H1 (cell line): Measurements from ENCODE around the gene DRC7. TPM values are rescaled to one million over a fixed set of nuclear protein-coding genes. Genes with fewer than 3 reads are reported as not detected.

Experiments
- CTCF ChIA-PET: fragments of 300-600 bp; sonication (Branson Sonifier 250); formaldehyde crosslinking; loops from one replicate; lab custom pipeline; 2021; ENCODE audit not compliant: partially characterized antibody; lab: Charles Lee
- POLR2A ChIA-PET: fragments of 300-600 bp; sonication (Branson Sonifier 250); formaldehyde crosslinking; loops from one replicate; lab custom pipeline; 2021; ENCODE audit warnings: inconsistent platforms; ENCODE audit not compliant: partially characterized antibody; lab: Charles Lee
- DNase-seq, 2 experiments: peaks; one replicate each; pipeline versions ENCODE4 v3.0.0 to v3.0.0-alpha.2; 2010 to 2022; ENCODE audit warnings: low spot score in 2 of 2, low read depth in 1 of 2, mixed read lengths in 1 of 2
- FAIRE-seq: peaks from 2 replicates; lab custom pipeline; 2011; peaks lifted over from hg19 to GRCh38; lab: Jason Lieb, UNC
- H2AFZ ChIP-seq: 2 replicates; pipeline ENCODE4 v1.8.1; 2012; ENCODE audit warnings: low read length, inconsistent platforms
- H2AK5ac ChIP-seq: 2 replicates; pipeline ENCODE4 v1.6.1; 2013; ENCODE audit warnings: low read depth, low read length
- H2BK120ac ChIP-seq: replicated peaks from 2 replicates; pipeline ENCODE3; 2013; ENCODE audit warnings: low read depth, low read length, inconsistent platforms
- H2BK12ac ChIP-seq: 2 replicates; pipeline ENCODE4 v1.6.1; 2013; ENCODE audit warnings: low read depth, low read length
- H2BK15ac ChIP-seq: 2 replicates; pipeline ENCODE4 v1.6.1; 2013; ENCODE audit warnings: low read length
- H2BK20ac ChIP-seq: 2 replicates; pipeline ENCODE4 v1.6.1; 2013; ENCODE audit warnings: low read length
- H2BK5ac ChIP-seq: 2 replicates; pipeline ENCODE4 v1.6.1; 2013; ENCODE audit warnings: low read depth, low read length
- H3K14ac ChIP-seq: 2 replicates; pipeline ENCODE4 v1.6.1; 2013; ENCODE audit warnings: inconsistent platforms; ENCODE audit not compliant: insufficient read length
- H3K18ac ChIP-seq: 2 replicates; pipeline ENCODE4 v1.6.1; 2013; ENCODE audit warnings: low read length; ENCODE audit errors: extremely low read depth
- H3K23ac ChIP-seq: 2 replicates; pipeline ENCODE4 v1.6.1; 2013; ENCODE audit warnings: inconsistent platforms; ENCODE audit not compliant: insufficient read length
- H3K23me2 ChIP-seq: 2 replicates; pipeline ENCODE4 v1.6.1; 2013; ENCODE audit warnings: low read depth, low read length
- H3K27ac ChIP-seq: 2 replicates; pipeline ENCODE4 v1.6.1; 2011; ENCODE audit warnings: low read depth, low read length, inconsistent platforms
- H3K27me3 ChIP-seq, 4 experiments: replicated peaks in 1 of 4; 1 replicate in 1 of 4; 2 replicates in 3 of 4; pipeline versions ENCODE4 v1.6.1 to v1.8.1; 2011 to 2013; ENCODE audit warnings: low read length in 3 of 4, mild to moderate bottlenecking in 3 of 4, inconsistent platforms in 2 of 4, mixed read lengths in 2 of 4, moderate library complexity in 1 of 4; ENCODE audit not compliant: control insufficient read depth in 3 of 4, insufficient read depth in 3 of 4; ENCODE audit errors: extremely low read depth in 1 of 4
- H3K36me3 ChIP-seq, 4 experiments: 2 replicates each; pipeline versions ENCODE4 v1.6.1 to v1.8.1; 2011 to 2013; ENCODE audit warnings: mild to moderate bottlenecking in 4 of 4, low read length in 3 of 4, moderate library complexity in 2 of 4, control low read depth in 1 of 4, inconsistent platforms in 1 of 4; ENCODE audit not compliant: insufficient read depth in 4 of 4, control insufficient read depth in 2 of 4
- H3K4ac ChIP-seq: replicated peaks from 2 replicates; pipeline ENCODE3; 2013; ENCODE audit warnings: low read length, low read depth, mixed read lengths, inconsistent platforms; ENCODE audit not compliant: insufficient read length
- H3K4me1 ChIP-seq, 4 experiments: replicated peaks in 1 of 4; 1 replicate in 1 of 4; 2 replicates in 3 of 4; pipeline versions ENCODE4 v1.6.1 to v1.8.1; 2011 to 2013; ENCODE audit warnings: low read length in 3 of 4, inconsistent platforms in 2 of 4, mixed read lengths in 1 of 4; ENCODE audit not compliant: insufficient read depth in 4 of 4, control insufficient read depth in 3 of 4
- H3K4me2 ChIP-seq, 2 experiments: 2 replicates each; pipeline versions ENCODE4 v1.6.1 to v1.8.1; 2011 to 2013; ENCODE audit warnings: low read depth in 2 of 2, low read length in 2 of 2, control low read depth in 1 of 2, inconsistent platforms in 1 of 2, mild to moderate bottlenecking in 1 of 2; ENCODE audit not compliant: insufficient read depth in 1 of 2
- H3K4me3 ChIP-seq, 4 experiments: fragments of 200-600, 300-600 bp in 1 of 4; sonication (generic), shearing (Covaris generic), sonication (Bioruptor Twin) in 1 of 4; 2 replicates each; pipeline versions ENCODE4 v1.5.1 to v1.8.1; 2011 to 2016; ENCODE audit warnings: low read length in 4 of 4, low read depth in 3 of 4, control low read depth in 2 of 4, inconsistent platforms in 2 of 4, mild to moderate bottlenecking in 2 of 4, mixed read lengths in 1 of 4, moderate library complexity in 1 of 4; ENCODE audit not compliant: insufficient read depth in 2 of 4; ENCODE audit errors: extremely low read depth in 1 of 4
- H3K56ac ChIP-seq: replicated peaks from 2 replicates; pipeline ENCODE3; 2013; ENCODE audit warnings: low read depth, mild to moderate bottlenecking, mixed read lengths, low read length, inconsistent platforms; ENCODE audit not compliant: insufficient read length
- H3K79me1 ChIP-seq: 2 replicates; pipeline ENCODE4 v1.6.1; 2013; ENCODE audit warnings: low read depth, low read length, control low read depth
- H3K79me2 ChIP-seq, 2 experiments: 2 replicates each; pipeline versions ENCODE4 v1.6.1 to v1.8.1; 2012 to 2013; ENCODE audit warnings: low read length in 2 of 2, mild to moderate bottlenecking in 2 of 2, inconsistent platforms in 1 of 2; ENCODE audit not compliant: insufficient read depth in 2 of 2, control insufficient read depth in 1 of 2
- H3K9ac ChIP-seq, 4 experiments: replicated peaks in 1 of 4; 1 replicate in 1 of 4; 2 replicates in 3 of 4; pipeline versions ENCODE4 v1.6.1 to v1.8.1; 2011 to 2013; ENCODE audit warnings: low read depth in 3 of 4, low read length in 3 of 4, control low read depth in 2 of 4, mild to moderate bottlenecking in 2 of 4, moderate library complexity in 2 of 4, inconsistent platforms in 1 of 4; ENCODE audit errors: extremely low read depth in 1 of 4
- H3K9me3 ChIP-seq, 2 experiments: 2 replicates each; pipeline versions ENCODE4 v1.6.1 to v1.8.1; 2012 to 2013; ENCODE audit warnings: mild to moderate bottlenecking in 2 of 2, moderate library complexity in 2 of 2, control low read depth in 1 of 2, inconsistent platforms in 1 of 2, low read depth in 1 of 2, low read length in 1 of 2, mixed read lengths in 1 of 2; ENCODE audit not compliant: insufficient read depth in 2 of 2
- H4K20me1 ChIP-seq, 2 experiments: replicated peaks in 1 of 2; 2 replicates each; pipeline versions ENCODE3 to v1.8.1; 2011 to 2013; ENCODE audit warnings: inconsistent platforms in 2 of 2, low read length in 2 of 2, mild to moderate bottlenecking in 1 of 2; ENCODE audit not compliant: insufficient read depth in 2 of 2, control insufficient read depth in 1 of 2
- H4K5ac ChIP-seq: 2 replicates; pipeline ENCODE4 v1.6.1; 2013; ENCODE audit warnings: low read length, low read depth, mixed read lengths, inconsistent platforms; ENCODE audit not compliant: insufficient read length
- H4K8ac ChIP-seq: 2 replicates; pipeline ENCODE4 v1.8.0; 2013; ENCODE audit warnings: mild to moderate bottlenecking, moderate library complexity, low read length, inconsistent platforms; ENCODE audit not compliant: insufficient read depth; ENCODE audit errors: extremely low read depth
- H4K91ac ChIP-seq: replicated peaks from 2 replicates; pipeline ENCODE3; 2013; ENCODE audit warnings: low read length, mixed read lengths, inconsistent platforms; ENCODE audit not compliant: insufficient read length
- ASH2L ChIP-seq: fragments of 200-600, 300-600 bp; sonication (generic); IDR thresholded peaks from one replicate; pipeline ENCODE4 v1.7.1; 2017; ENCODE audit warnings: low read length
- BRCA1 ChIP-seq: IDR thresholded peaks from 2 replicates; pipeline ENCODE4 v1.6.1; 2012; ENCODE audit warnings: low read depth, low read length, improper control_type of control experiment
- CBX5 ChIP-seq: fragments of 300-800, 300-1000 bp; sonication (generic); IDR thresholded peaks from 2 replicates; pipeline ENCODE4 v1.7.1; 2016; ENCODE audit warnings: antibody characterized with exemption, low read length, low read depth
- CBX8 ChIP-seq: fragments of 300-800, 300-1000 bp; sonication (generic); IDR thresholded peaks from 2 replicates; pipeline ENCODE4 v1.7.1; 2016; ENCODE audit warnings: low read depth, low read length, borderline replicate concordance
- CREB1 ChIP-seq: IDR thresholded peaks from 2 replicates; pipeline ENCODE4 v1.6.1; 2012; ENCODE audit warnings: inconsistent platforms
- CTBP2 ChIP-seq: IDR thresholded peaks from 2 replicates; pipeline ENCODE4 v1.7.0; 2011; ENCODE audit warnings: borderline replicate concordance, mild to moderate bottlenecking, moderate library complexity, mixed read lengths, low read length; ENCODE audit not compliant: insufficient read depth, insufficient read length
- FOSL1 ChIP-seq: IDR thresholded peaks from 2 replicates; pipeline ENCODE4 v1.6.1; 2011; ENCODE audit warnings: mild to moderate bottlenecking, low read depth, low read length, moderate library complexity; ENCODE audit not compliant: insufficient read depth
- POLR2AphosphoS5 ChIP-seq: IDR thresholded peaks from 2 replicates; pipeline ENCODE4 v1.6.1; 2011; ENCODE audit warnings: low read depth, low read length
- SIN3A ChIP-seq, 2 experiments: IDR thresholded peaks in 1 of 2; conservative IDR thresholded peaks in 1 of 2; 2 replicates each; pipeline ENCODE4 v1.6.1; 2011 to 2012; ENCODE audit warnings: low read length in 2 of 2, improper control_type of control experiment in 1 of 2, low read depth in 1 of 2, mild to moderate bottlenecking in 1 of 2
- whole genome bisulfite sequencing, 2 experiments: shearing (Covaris generic) in 1 of 2; methylation state at CpG; one replicate each; pipeline versions ENCODE4 v1.1.6 to v1.1.7; 2013 to 2015; ENCODE audit warnings: low lambda C conversion rate in 2 of 2, mixed read lengths in 2 of 2, inconsistent platforms in 1 of 2, low coverage in 1 of 2, missing lambda C conversion rate in 1 of 2; ENCODE audit not compliant: insufficient replicate concordance in 2 of 2, insufficient coverage in 1 of 2, insufficient read length in 1 of 2; ENCODE audit errors: extremely low coverage in 1 of 2, missing lambda C conversion rate in 1 of 2; 5-methylcytosine and 5-hydroxymethylcytosine counted together
- polyA plus RNA-seq, 7 experiments: library from polyadenylated mRNA; depleted of rRNA in 3 of 7; stranded (reverse) in 5 of 7; unstranded in 2 of 7; fragments of >200 nt in 5 of 7; fragments of 200-250 nt in 2 of 7; gene quantifications; 1 replicate in 5 of 7; 2 replicates in 1 of 7; 4 replicates in 1 of 7; pipeline versions ENCODE4 v1.2.1 to v1.2.3, GENCODE V29; 2011 to 2013; ENCODE audit warnings: missing spikeins in 2 of 7, mixed read lengths in 2 of 7
- total RNA-seq: library from RNA; stranded (reverse); fragmentation: NEBNext Ultra II Directional; extraction: Animal tissue kit (Norgen Biotek cat#: 25700); gene quantifications from 2 replicates; pipeline ENCODE4 v1.2.1, GENCODE V29; 2021
- TF ChIP-seq, protein P1 (sequence below): IDR thresholded peaks from 2 replicates; pipeline ENCODE4 v1.6.1; 2012; ENCODE audit warnings: inconsistent platforms
- TF ChIP-seq, protein P2 (sequence below): IDR thresholded peaks from 2 replicates; pipeline ENCODE4 v1.6.1; 2011; ENCODE audit warnings: low read depth, mild to moderate bottlenecking, low read length; ENCODE audit not compliant: insufficient read depth
- TF ChIP-seq, protein P3 (sequence below): IDR thresholded peaks from 2 replicates; pipeline ENCODE4 v1.6.1; 2012; ENCODE audit warnings: low read length, inconsistent platforms

The DRC7 gene
- total and polyA plus RNA-seq, 2 of the 8 experiments (the other 6 are each of a cell fraction or from before 2014, with no cell fraction given), result 0.14 TPM; not detected in 1

DNA sequence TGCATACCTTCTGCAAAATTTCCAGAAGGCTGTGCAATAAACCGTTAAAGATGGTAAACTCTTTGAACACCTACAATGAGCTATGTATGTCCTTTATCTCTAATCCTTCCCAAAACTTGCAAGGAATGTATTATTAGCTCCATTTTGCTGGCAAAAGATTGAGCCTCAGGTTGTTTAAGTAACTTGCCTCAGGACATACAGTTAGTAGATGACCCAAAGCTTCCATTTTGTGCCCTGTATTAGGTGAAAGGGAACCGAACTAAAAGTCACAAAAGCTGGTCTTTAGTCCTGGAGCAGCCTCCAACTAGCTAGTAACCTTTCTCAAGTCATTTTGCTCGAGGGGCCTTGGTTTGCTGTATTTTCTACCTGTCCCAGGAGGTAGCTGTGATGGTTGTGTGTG, 22.2 kb upstream of the DRC7 start:
- no peak overlapping the region for H2BK120ac ChIP-seq
- H3K23me2 ChIP-seq, result no peaks in the 10 kb centered on the region
- ChIA-PET CTCF (interaction anchor here (0.6 to 6.7 kb wide), 11 partner anchors 8 to 138 kb away, joined by 3 to 34 read pairs (median 5); partner anchors contain the start of gene KATNB1), POLR2A (no interaction called here)
- H4K91ac ChIP-seq, result no peak overlapping the region
- no peaks in the 10 kb centered on the region for H3K36me3 ChIP-seq
- no peak overlapping the region for H3K56ac ChIP-seq
- no peaks in the 10 kb centered on the region for H3K79me2 ChIP-seq
- H3K27ac ChIP-seq, result no peak overlapping the region
- H3K4me1 ChIP-seq, result peaks cover 0 to 9% (median 5%) of the 10 kb centered on the region in 4 experiments
- DNase-seq, result no peak
- H3K18ac ChIP-seq, result no peak overlapping the region
- no peak overlapping the region for H3K4me3 ChIP-seq
- H2AFZ ChIP-seq, result no peak overlapping the region
- H4K5ac ChIP-seq, result no peak overlapping the region
- no peak overlapping the region for H3K4me2 ChIP-seq
- TF ChIP-seq POLR2AphosphoS5 (no peak), CBX8 (no peak), FOSL1 (no peak), BRCA1 (no peak), SIN3A (conservative IDR thresholded peaks at IDR 0.05 in 1 of 2, IDR thresholded peaks at IDR 0.05 in 1 of 2; ENCODE audit: low read depth in 1 of 2, low read length in 2 of 2) (no peak), CBX5 (no peak), CREB1 (no peak), ASH2L (no peak), CTBP2 (no peak)
- TF ChIP-seq, protein P1, sequence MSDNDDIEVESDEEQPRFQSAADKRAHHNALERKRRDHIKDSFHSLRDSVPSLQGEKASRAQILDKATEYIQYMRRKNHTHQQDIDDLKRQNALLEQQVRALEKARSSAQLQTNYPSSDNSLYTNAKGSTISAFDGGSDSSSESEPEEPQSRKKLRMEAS, result no peak
- TF ChIP-seq, protein P2, sequence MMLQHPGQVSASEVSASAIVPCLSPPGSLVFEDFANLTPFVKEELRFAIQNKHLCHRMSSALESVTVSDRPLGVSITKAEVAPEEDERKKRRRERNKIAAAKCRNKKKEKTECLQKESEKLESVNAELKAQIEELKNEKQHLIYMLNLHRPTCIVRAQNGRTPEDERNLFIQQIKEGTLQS, result no peak
- TF ChIP-seq, protein P3, sequence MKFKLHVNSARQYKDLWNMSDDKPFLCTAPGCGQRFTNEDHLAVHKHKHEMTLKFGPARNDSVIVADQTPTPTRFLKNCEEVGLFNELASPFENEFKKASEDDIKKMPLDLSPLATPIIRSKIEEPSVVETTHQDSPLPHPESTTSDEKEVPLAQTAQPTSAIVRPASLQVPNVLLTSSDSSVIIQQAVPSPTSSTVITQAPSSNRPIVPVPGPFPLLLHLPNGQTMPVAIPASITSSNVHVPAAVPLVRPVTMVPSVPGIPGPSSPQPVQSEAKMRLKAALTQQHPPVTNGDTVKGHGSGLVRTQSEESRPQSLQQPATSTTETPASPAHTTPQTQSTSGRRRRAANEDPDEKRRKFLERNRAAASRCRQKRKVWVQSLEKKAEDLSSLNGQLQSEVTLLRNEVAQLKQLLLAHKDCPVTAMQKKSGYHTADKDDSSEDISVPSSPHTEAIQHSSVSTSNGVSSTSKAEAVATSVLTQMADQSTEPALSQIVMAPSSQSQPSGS, result no peak
- H3K79me1 ChIP-seq, result no peaks in the 10 kb centered on the region
- no peak overlapping the region for H3K9ac ChIP-seq
- H3K27me3 ChIP-seq, result no peaks in the 10 kb centered on the region; a peak in 1 of 7 replicates
- no peak overlapping the region for H2BK5ac ChIP-seq
- FAIRE-seq, result no peak
- no peak overlapping the region for H3K4ac ChIP-seq
- H3K14ac ChIP-seq, result no peak overlapping the region
- H4K20me1 ChIP-seq, result no peaks in the 10 kb centered on the region
- H2BK12ac ChIP-seq, result no peak overlapping the region
- H3K23ac ChIP-seq, result no peak overlapping the region
- no peak overlapping the region for H2BK20ac ChIP-seq
- no peaks in the 10 kb centered on the region for H3K9me3 ChIP-seq
- H4K8ac ChIP-seq, result no peak overlapping the region
- WGBS, 2 experiments, result 89% methylated on average over 3 of the region's 3 CpGs; no CpG with 5 or more reads in 1 of the 2 experiments
- H2BK15ac ChIP-seq, result no peak overlapping the region
- no peak overlapping the region for H2AK5ac ChIP-seq
